ENCODE measurements around the gene VGLL1. TPM values are rescaled to one million over a fixed set of nuclear protein-coding genes. Genes with fewer than 3 reads are reported as not detected.

VGLL1 gene
- total RNA-seq, 1 donor from 2014 or later, result 1.1 TPM

GRCh38 chrX:136555694-136556093 is 23.7 kb downstream of the VGLL1 start:
- DNase-seq, result no peak

GRCh38 chrX:136572030-136572429 is 40.0 kb downstream of the VGLL1 start:
- DNase-seq, result no peak

DNA sequence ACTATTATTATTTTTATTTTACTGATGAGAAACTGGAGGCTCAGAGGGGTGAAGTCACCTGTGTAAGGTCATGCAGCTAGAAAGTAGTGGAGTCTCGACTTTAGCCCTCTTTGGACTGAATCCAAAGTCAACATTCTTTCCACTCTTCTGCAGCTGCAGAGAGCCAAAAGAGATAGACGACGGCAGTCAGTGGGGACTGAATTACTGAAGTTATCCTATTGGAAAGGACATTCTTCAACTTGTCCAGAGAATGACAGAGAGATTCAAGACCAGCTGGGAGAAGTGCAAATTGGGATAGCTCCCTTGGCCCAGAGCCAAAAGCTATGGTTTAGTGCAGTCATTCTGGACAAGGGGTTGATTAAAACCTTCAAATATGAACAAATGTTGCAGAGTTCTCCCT is 42.5 kb downstream of the VGLL1 start:
- no peak for DNase-seq

GRCh38 chrX:136577552-136577951 is 45.5 kb downstream of the VGLL1 start:
- DNase-seq, result peak; percentile 2

DNA sequence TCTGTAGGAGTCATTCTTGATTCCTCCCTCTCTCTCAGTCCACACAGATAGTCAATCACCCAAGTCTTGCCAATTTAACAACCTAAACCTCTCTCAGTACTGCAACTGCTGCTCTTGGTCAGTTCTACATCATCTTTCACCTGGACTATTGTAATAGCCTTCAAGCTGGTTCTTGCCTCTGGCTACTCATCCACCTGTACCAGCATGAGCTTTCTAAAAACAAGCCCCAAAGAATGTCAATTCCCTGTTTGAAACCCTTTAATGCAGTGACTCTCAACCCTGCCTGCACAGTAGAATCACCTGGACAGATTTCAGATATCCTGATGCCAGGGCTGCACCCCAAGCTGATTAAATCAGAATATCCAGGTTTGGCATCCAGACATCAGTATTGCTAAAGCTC is 48.3 kb downstream of the VGLL1 start:
- no peak for DNase-seq

DNA sequence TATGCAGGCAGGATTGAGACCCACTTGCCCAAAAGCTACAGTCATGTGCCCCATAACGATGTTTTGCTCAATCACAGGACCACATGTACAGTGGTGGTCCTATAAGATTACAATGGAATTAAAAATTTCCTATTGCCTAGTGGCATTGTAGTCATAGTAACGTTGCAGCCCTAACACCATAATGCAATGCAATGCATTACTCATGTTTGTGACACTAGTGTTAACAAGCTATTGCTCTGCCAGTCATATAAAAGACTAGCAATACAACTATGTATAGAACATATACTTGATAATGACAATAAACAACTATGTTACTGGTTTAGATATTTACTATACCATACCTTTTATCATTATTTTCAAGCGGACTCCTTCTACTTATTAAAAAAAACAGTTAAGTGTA is 50.6 kb downstream of the VGLL1 start:
- no peak for DNase-seq

- no peak for DNase-seq
Measured at GRCh38 chrX:136584545-136584944, 52.5 kb downstream of the VGLL1 start.

GRCh38 chrX:136585262-136585661 is 53.2 kb downstream of the VGLL1 start:
- DNase-seq, result no peak

- no peak for DNase-seq
Measured at GRCh38 chrX:136585960-136586359, 53.9 kb downstream of the VGLL1 start.

GRCh38 chrX:136586386-136586785 is 54.4 kb downstream of the VGLL1 start:
- DNase-seq, result no peak

- DNase-seq, result no peak
Measured at GRCh38 chrX:136587532-136587931, 55.5 kb downstream of the VGLL1 start.

DNA sequence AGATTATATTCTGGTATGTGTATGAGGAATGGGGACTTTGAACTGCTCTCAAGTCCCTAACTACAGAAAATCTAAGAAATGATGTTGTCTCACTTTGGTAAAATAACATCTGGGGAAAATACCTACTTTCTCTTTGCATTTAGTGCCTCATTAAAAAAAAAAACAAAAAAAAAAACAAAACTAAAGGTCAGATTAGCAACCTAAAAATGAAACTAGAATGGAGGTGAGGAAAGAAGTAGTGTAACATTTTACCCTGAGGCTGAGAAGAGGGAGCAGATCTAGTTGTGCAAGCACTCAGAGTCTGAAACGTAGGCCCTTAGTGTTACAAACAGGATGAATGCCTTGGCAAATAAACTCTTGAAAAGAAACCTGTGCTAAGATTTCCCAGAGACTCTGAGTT is 56.0 kb downstream of the VGLL1 start:
- no peak for DNase-seq

GRCh38 chrX:136589966-136590365 is 58.0 kb downstream of the VGLL1 start:
- DNase-seq, result no peak

- DNase-seq, result no peak
Measured at GRCh38 chrX:136597356-136597755, 65.3 kb downstream of the VGLL1 start.

- DNase-seq, result no peak
Measured at GRCh38 chrX:136597954-136598353, 65.9 kb downstream of the VGLL1 start.

DNA sequence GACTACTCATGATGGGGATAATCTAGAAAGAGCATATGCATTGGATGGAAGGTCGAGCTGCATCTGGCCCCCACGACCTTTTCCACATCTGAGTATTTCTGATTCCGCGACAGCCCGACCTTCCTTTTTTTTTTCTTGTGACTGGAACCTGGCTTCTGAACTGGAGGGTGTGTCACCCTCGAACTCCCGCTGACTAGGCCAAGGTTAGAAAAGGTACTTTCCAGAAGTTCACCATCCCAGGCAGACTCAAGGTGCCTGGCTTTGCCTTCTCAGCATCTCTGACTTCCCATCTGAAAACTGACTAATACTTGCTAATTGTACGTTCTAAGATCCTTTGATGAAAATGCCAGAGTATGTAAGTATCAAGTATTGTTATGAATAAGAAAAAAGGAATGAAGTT is 66.6 kb downstream of the VGLL1 start:
- no peak for DNase-seq

- DNase-seq, result no peak
Measured at GRCh38 chrX:136600059-136600458, 68.0 kb downstream of the VGLL1 start.

Small RNA genes within 50 kb of the gene (small RNA-seq; reads per million reads assigned to genes)
- gene MIR934 (ENCODE audit: low replicate concordance), result 0.28 reads per million, percentile 26 among the genes with 10 or more reads in this experiment
- not detected for gene RF00019 (ENCODE audit: low replicate concordance)
- gene RNU6-320P (ENCODE audit: low replicate concordance), result not detected

Other genes starting within 250 kb of the VGLL1 start
- gene ADGRG4, start 231.3 kb upstream of the VGLL1 start, total RNA-seq, result not detected
- not detected for gene BRS3, start 44.3 kb upstream of the VGLL1 start, total RNA-seq
- 39.0 TPM for gene HTATSF1, start 34.6 kb upstream of the VGLL1 start, total RNA-seq
- 0.10 TPM for gene CD40LG, start 115.9 kb downstream of the VGLL1 start, total RNA-seq
- 18.6 TPM for gene ARHGEF6, start 248.7 kb downstream of the VGLL1 start, total RNA-seq

Measured in skin of body (tissue), 3 donors.